ENCODE measurements around the gene RNU4-1. TPM values are rescaled to one million over a fixed set of nuclear protein-coding genes. Genes with fewer than 3 reads are reported as not detected.

The RNU4-1 gene
- total RNA-seq, 1 experiment from 2014 or later = 2,323 TPM

GRCh38 chr12:120337730-120338129, 44.7 kb upstream of the RNU4-1 start:
- H3K4me1 ChIP-seq (ENCODE audit: control insufficient read depth in 1 of 2, insufficient read depth in 2 of 2, low read length in 2 of 2) = no peaks in the 10 kb centered on the region
- no peak overlapping the region for H3K9ac ChIP-seq (ENCODE audit: low read length)
- H3K36me3 ChIP-seq (ENCODE audit: control insufficient read depth in 1 of 2, insufficient read depth in 2 of 2, low read length in 2 of 2) = no peaks in the 10 kb centered on the region
- no peak overlapping the region for H3K27ac ChIP-seq (ENCODE audit: low read depth, low read length)
- H3K4me3 ChIP-seq (replicated peaks in 1 of 2; ENCODE audit: low read depth in 1 of 2, low read length in 2 of 2) = no peak overlapping the region
- no peaks in the 10 kb centered on the region for H3K9me2 ChIP-seq (ENCODE audit: insufficient read depth)
- RAD21 ChIA-PET (ENCODE audit: low non-redundant PET in 1 of 2, low total read pairs in 2 of 2, uncharacterized antibody in 2 of 2, unreplicated experiment in 2 of 2) = no interaction called here
- no peak overlapping the region for H3K4me2 ChIP-seq (ENCODE audit: low read length)
- ATAC-seq (no peak), DNase-seq (ENCODE audit: low read depth, low spot score) (no peak)
- H3K79me2 ChIP-seq (ENCODE audit: insufficient read depth, low read length) = no peaks in the 10 kb centered on the region
- intact Hi-C loops (cut with micrococcal nuclease) = loop anchor here (5.0 to 10.0 kb wide), 2 partner anchors 130 to 377 kb away; partner anchors contain the start of genes SRSF9 and UNC119B
- peaks cover 5% of the 10 kb centered on the region in 2 experiments; a peak in 2 of 4 replicates for H3K9me3 ChIP-seq (ENCODE audit: control insufficient read depth in 1 of 2, insufficient read depth in 1 of 2, low read depth in 1 of 2, low read length in 2 of 2)
- no peak overlapping the region for H2AFZ ChIP-seq (ENCODE audit: low read depth, low read length, poor library complexity, severe bottlenecking)
- TF ChIP-seq ZFX (IDR thresholded peaks at IDR 0.05) (no peak), REST (IDR thresholded peaks at IDR 0.05; ENCODE audit: low read depth) (no peak), ZBTB33 (IDR thresholded peaks at IDR 0.05; ENCODE audit: extremely low read depth, insufficient replicate concordance, low read length) (no peak), CTCF (IDR thresholded peaks at IDR 0.05 in 2 of 3, conservative IDR thresholded peaks at IDR 0.05 in 1 of 3; ENCODE audit: borderline replicate concordance in 1 of 3, insufficient read depth in 1 of 3, low read depth in 2 of 3, low read length in 2 of 3) (no peak), JUND (IDR thresholded peaks at IDR 0.05) (no peak), CBX3 (IDR thresholded peaks at IDR 0.05; ENCODE audit: low read depth) (no peak), EZH2 (IDR thresholded peaks at IDR 0.05) (no peak), ATF3 (IDR thresholded peaks at IDR 0.05) (no peak), SIN3A (IDR thresholded peaks at IDR 0.05; ENCODE audit: low read depth) (no peak), POLR2A (IDR thresholded peaks at IDR 0.05; ENCODE audit: borderline replicate concordance, extremely low read depth, insufficient read depth, insufficient read length) (no peak), CEBPB (IDR thresholded peaks at IDR 0.05; ENCODE audit: low read depth) (no peak), SRF (IDR thresholded peaks at IDR 0.05; ENCODE audit: low read depth) (no peak), YY1 (IDR thresholded peaks at IDR 0.05; ENCODE audit: extremely low read depth, insufficient replicate concordance, low read depth, low read length) (no peak), SP1 (IDR thresholded peaks at IDR 0.05; ENCODE audit: low read depth) (no peak), ELF1 (IDR thresholded peaks at IDR 0.05; ENCODE audit: borderline replicate concordance, low read depth) (no peak), MAX (IDR thresholded peaks at IDR 0.05) (no peak), FOSL1 (IDR thresholded peaks at IDR 0.05; ENCODE audit: low read depth) (no peak), TCF7L2 (IDR thresholded peaks at IDR 0.05; ENCODE audit: borderline replicate concordance, extremely low read depth, insufficient read depth, insufficient read length) (no peak), EGR1 (IDR thresholded peaks at IDR 0.05; ENCODE audit: low read depth) (no peak), ZNF274 (IDR thresholded peaks at IDR 0.05; ENCODE audit: low read depth, low read length) (no peak)
- POLR2A ChIA-PET = no interaction called here
- no TSS peak for BruUV-seq (replicated peaks)
- CTCF ChIA-PET = no interaction called here
- no peaks in the 10 kb centered on the region for H4K20me1 ChIP-seq (ENCODE audit: insufficient read depth)
- H3K27me3 ChIP-seq (ENCODE audit: insufficient read depth, low read length) = no peaks in the 10 kb centered on the region
